HepG2 (cell line): Measurements from ENCODE around the gene CYLD. TPM values are rescaled to one million over a fixed set of nuclear protein-coding genes. Genes with fewer than 3 reads are reported as not detected.

Experiments used
- ATAC-seq: fragments of 200-7000 bp; cut with Tn5 transposase; 3 replicates; pipeline ENCODE4 v1.9.1; 2020; ENCODE audit warnings: mild to moderate bottlenecking, moderate library complexity
- BruUV-seq: library from RNA; stranded (reverse); fragments of 400-500 nt; replicated peaks from 2 replicates; lab custom pipeline; 2021; lab: Mats Ljungman, UMichigan
- CTCF ChIA-PET: fragments of 300-600 bp; formaldehyde crosslinking; extraction: SDS; loops from one replicate; lab custom pipeline; 2021; ENCODE audit warnings: low total read pairs, inconsistent platforms, low intra/inter-chr PET ratio; lab: Yijun Ruan, JAX
- POLR2A ChIA-PET: fragments of 350-600 bp; sonication (Branson Sonifier 250); formaldehyde crosslinking; loops from one replicate; lab custom pipeline; 2020; ENCODE audit warnings: antibody characterized with exemption, inconsistent platforms; lab: Yijun Ruan, JAX
- DNase-seq: peaks from one replicate; pipeline ENCODE4 v3.0.0-alpha.2; 2015; ENCODE audit warnings: low spot score
- FAIRE-seq: peaks from 3 replicates; lab custom pipeline; 2011; peaks lifted over from hg19 to GRCh38; lab: Jason Lieb, UNC
- H2AFZ ChIP-seq: one replicate; pipeline ENCODE4 v1.6.1; 2011; ENCODE audit warnings: low read length, inconsistent platforms
- H3K27ac ChIP-seq: fragments of 300-600 bp; 3 replicates; pipeline ENCODE4 v1.8.0; 2011; ENCODE audit warnings: mixed run types, mild to moderate bottlenecking, mixed read lengths, low read length, inconsistent platforms; ENCODE audit not compliant: insufficient read depth; ENCODE audit errors: extremely low read length
- H3K27me3 ChIP-seq, 2 experiments: fragments of 200-600 bp in 1 of 2; 2 replicates in 1 of 2; 3 replicates in 1 of 2; pipeline versions ENCODE4 v1.6.0 to v1.8.0; 2011; ENCODE audit warnings: low read length in 2 of 2, mild to moderate bottlenecking in 2 of 2, moderate library complexity in 2 of 2, inconsistent platforms in 1 of 2; ENCODE audit not compliant: insufficient read depth in 2 of 2, control insufficient read depth in 1 of 2
- H3K36me3 ChIP-seq, 2 experiments: fragments of 200-600 bp in 1 of 2; replicated peaks in 1 of 2; 2 replicates in 1 of 2; 3 replicates in 1 of 2; pipeline versions ENCODE4 v1.5.1 to v1.8.0; 2011; ENCODE audit warnings: low read length in 2 of 2, inconsistent platforms in 1 of 2; ENCODE audit not compliant: insufficient read depth in 2 of 2, control insufficient read depth in 1 of 2
- H3K4me1 ChIP-seq: 2 replicates; pipeline ENCODE4 v1.5.1; 2012; ENCODE audit warnings: low read length, inconsistent platforms; ENCODE audit not compliant: insufficient read depth
- H3K4me2 ChIP-seq: 2 replicates; pipeline ENCODE4 v1.6.0; 2011; ENCODE audit warnings: low read depth, low read length, inconsistent platforms
- H3K4me3 ChIP-seq, 3 experiments: fragments of 200-600 bp in 1 of 3; sonication (generic), shearing (Covaris generic) in 1 of 3; replicated peaks in 1 of 3; 2 replicates each; pipeline ENCODE4 v1.5.1; 2011 to 2016; ENCODE audit warnings: low read length in 3 of 3, inconsistent platforms in 2 of 3, low read depth in 2 of 3, mild to moderate bottlenecking in 2 of 3, control low read depth in 1 of 3, mixed read lengths in 1 of 3; ENCODE audit not compliant: insufficient read depth in 1 of 3
- H3K79me2 ChIP-seq: one replicate; pipeline ENCODE4 v1.6.1; 2011; ENCODE audit warnings: low read length, inconsistent platforms; ENCODE audit not compliant: insufficient read depth
- H3K9ac ChIP-seq: 2 replicates; pipeline ENCODE4 v1.6.0; 2011; ENCODE audit warnings: mild to moderate bottlenecking, low read depth, low read length, inconsistent platforms; ENCODE audit not compliant: insufficient read depth
- H3K9me3 ChIP-seq: 2 replicates; pipeline ENCODE4 v1.5.1; 2012; ENCODE audit warnings: mild to moderate bottlenecking, low read length
- H4K20me1 ChIP-seq: 2 replicates; pipeline ENCODE4 v1.6.0; 2011; ENCODE audit warnings: inconsistent platforms, mild to moderate bottlenecking, low read length, moderate library complexity; ENCODE audit not compliant: insufficient read depth
- DZIP1 ChIP-seq: sonication (generic); formaldehyde crosslinking; IDR thresholded peaks from 2 replicates; pipeline ENCODE4 v1.5.0; 2020; ENCODE audit warnings: mild to moderate bottlenecking, missing genetic modification reagents
- FOXA3 ChIP-seq: IDR thresholded peaks from 2 replicates; pipeline ENCODE4 v1.6.1; 2016; ENCODE audit warnings: missing genetic modification reagents, missing compliant biosample characterization
- MTA1 ChIP-seq: sonication (generic); formaldehyde crosslinking; IDR thresholded peaks from 2 replicates; pipeline ENCODE4 v1.4.0; 2020; ENCODE audit warnings: missing genetic modification reagents, mild to moderate bottlenecking, borderline replicate concordance
- ZFX ChIP-seq: sonication (generic); formaldehyde crosslinking; IDR thresholded peaks from 2 replicates; pipeline ENCODE4 v1.4.0; 2020; ENCODE audit warnings: mild to moderate bottlenecking, low read depth, missing genetic modification reagents, moderate library complexity
- ZNF33A ChIP-seq: sonication (generic); formaldehyde crosslinking; IDR thresholded peaks from 2 replicates; pipeline ENCODE4 v1.5.1; 2020; ENCODE audit warnings: missing genetic modification reagents, mild to moderate bottlenecking, moderate library complexity, borderline replicate concordance
- ZNF556 ChIP-seq: sonication (generic); formaldehyde crosslinking; IDR thresholded peaks from 2 replicates; pipeline ENCODE4 v1.4.0; 2020; ENCODE audit warnings: mild to moderate bottlenecking, missing genetic modification reagents, borderline replicate concordance
- ZNF605 ChIP-seq: sonication (generic); formaldehyde crosslinking; IDR thresholded peaks from 2 replicates; pipeline ENCODE4 v1.8.0; 2022; ENCODE audit warnings: mild to moderate bottlenecking, missing genetic modification reagents
- ZSCAN25 ChIP-seq: sonication (generic); formaldehyde crosslinking; IDR thresholded peaks from 2 replicates; pipeline ENCODE4 v1.8.0; 2022; ENCODE audit warnings: mild to moderate bottlenecking, missing genetic modification reagents
- WGBS: methylation state at CpG from one replicate; pipeline ENCODE4 v1.1.6; 2017; ENCODE audit warnings: low lambda C conversion rate; 5-methylcytosine and 5-hydroxymethylcytosine counted together
- in situ Hi-C: cut with HindIII; loops from 2 replicates; pipeline ENCODE4 v1.10.0; 2017; ENCODE audit warnings: low pct_unique_long_range_greater_than_20kb; ENCODE audit not compliant: extremely low pct_ligation_motif_present
- intact Hi-C: fragments of 100-400 bp; cut with micrococcal nuclease; formaldehyde crosslinking; loops from one replicate; pipeline ENCODE4 v1.10.0; 2022; ENCODE audit not compliant: unreplicated experiment
- polyA plus RNA-seq, 8 experiments: library from polyadenylated mRNA; depleted of rRNA in 3 of 8; stranded (reverse) in 7 of 8; unstranded in 1 of 8; fragments of >200 nt; fragmentation: Illumina TruSeq in 4 of 8; extraction: Trizol in 4 of 8; gene quantifications; 2 replicates each; pipeline versions ENCODE4 v1.2.1 to v1.2.3, GENCODE V29; 2011 to 2016; ENCODE audit warnings: low read depth in 4 of 8, missing spikeins in 1 of 8, mixed read lengths in 1 of 8; ENCODE audit not compliant: insufficient read depth in 1 of 8
- total RNA-seq, 5 experiments: library from RNA; depleted of rRNA; stranded (reverse); fragments of >200 nt; fragmentation: Illumina TruSeq; extraction: Trizol; gene quantifications; 2 replicates each; pipeline ENCODE4 v1.2.3, GENCODE V29; 2016; ENCODE audit warnings: low read depth in 1 of 5
- TF ChIP-seq, protein P1 (sequence below): IDR thresholded peaks from 2 replicates; pipeline ENCODE4 v1.6.1; 2012; ENCODE audit warnings: low read depth, low read length, improper control_type of control experiment

The CYLD gene
- total and polyA plus RNA-seq, 2 of the 13 experiments (the other 11 are each of a cell fraction or from before 2014, with no cell fraction given), result 6.1 to 11.4 TPM

DNA sequence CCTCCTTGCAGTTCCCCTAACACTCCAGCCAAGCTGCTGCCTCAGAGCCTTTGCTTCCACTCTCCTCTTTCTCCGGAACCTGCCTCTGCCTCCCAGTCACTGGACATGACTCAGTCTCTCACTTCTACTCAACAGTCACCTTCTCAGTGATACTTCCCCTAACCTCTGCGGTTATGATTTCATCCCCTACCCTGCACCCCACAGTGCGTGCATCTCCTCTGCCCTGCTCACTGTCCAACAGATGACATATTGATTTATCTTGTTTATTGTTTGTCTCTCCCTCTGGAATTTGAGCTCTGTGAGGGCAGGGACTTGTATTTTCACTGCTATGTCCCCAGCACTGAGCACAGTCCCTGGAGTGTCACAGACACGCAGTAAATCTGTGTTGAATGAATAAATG, 100.7 kb downstream of the CYLD start (continued):
- TF ChIP-seq DZIP1 (CRISPR knock-in tag) (no peak), ZSCAN25 (CRISPR knock-in tag) (peak; percentile 43; the same call in 1 of the 2 replicates), ZNF605 (CRISPR knock-in tag) (0 out of 2 replicates have a peak, but pooled peaks have one; percentile 29), ZFX (CRISPR knock-in tag) (no peak), MTA1 (CRISPR knock-in tag) (no peak), FOXA3 (peak; percentile 38; the same call in 1 of the 2 replicates), ZNF556 (CRISPR knock-in tag) (0 out of 2 replicates have a peak, but pooled peaks have one; percentile 29)
- TF ChIP-seq, protein P1, sequence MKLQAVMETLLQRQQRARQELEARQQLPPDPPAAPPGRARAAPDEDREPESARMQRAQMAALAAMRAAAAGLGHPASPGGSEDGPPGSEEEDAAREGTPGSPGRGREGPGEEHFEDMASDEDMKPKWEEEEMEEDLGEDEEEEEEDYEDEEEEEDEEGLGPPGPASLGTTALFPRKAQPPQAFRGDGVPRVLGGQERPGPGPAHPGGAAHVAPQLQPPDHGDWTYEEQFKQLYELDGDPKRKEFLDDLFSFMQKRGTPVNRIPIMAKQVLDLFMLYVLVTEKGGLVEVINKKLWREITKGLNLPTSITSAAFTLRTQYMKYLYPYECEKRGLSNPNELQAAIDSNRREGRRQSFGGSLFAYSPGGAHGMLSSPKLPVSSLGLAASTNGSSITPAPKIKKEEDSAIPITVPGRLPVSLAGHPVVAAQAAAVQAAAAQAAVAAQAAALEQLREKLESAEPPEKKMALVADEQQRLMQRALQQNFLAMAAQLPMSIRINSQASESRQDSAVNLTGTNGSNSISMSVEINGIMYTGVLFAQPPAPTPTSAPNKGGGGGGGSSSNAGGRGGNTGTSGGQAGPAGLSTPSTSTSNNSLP, result peak; percentile 55; the same call in 1 of the 2 replicates

- Histone ChIP-seq H3K36me3 (no peaks in the 10 kb centered on the region), H3K27ac (no peak overlapping the region), H2AFZ (no peak overlapping the region), H3K9ac (no peak overlapping the region), H3K9me3 (no peaks in the 10 kb centered on the region), H3K4me1 (peaks cover 9% of the 10 kb centered on the region; the same call in 1 of the 2 replicates), H3K4me2 (no peak overlapping the region), H3K79me2 (no peaks in the 10 kb centered on the region), H3K27me3 (peaks cover 0 to 6% of the 10 kb centered on the region in 2 experiments; a peak in 1 of 5 replicates), H4K20me1 (no peaks in the 10 kb centered on the region), H3K4me3 (no peak overlapping the region)
- in situ Hi-C loops (no loop called here), intact Hi-C loops (loop anchor here (5.0 kb wide), 1 partner anchor 37 kb away; no protein-coding TSS in a partner anchor)
- TF ChIP-seq ZNF33A (CRISPR knock-in tag), result no peak
- no peak for DNase-seq
- no peak for ATAC-seq
- ChIA-PET POLR2A (no interaction called here), CTCF (no interaction called here)
- 0% methylated on average over 5 of the region's 5 CpGs for WGBS
- no peak for FAIRE-seq
- BruUV-seq, result no TSS peak
Observed at GRCh38 chr16:50844840-50845239, 103.0 kb downstream of the CYLD start.
